A549 treated with AZD9567 at 1 μM for 4 hours (cell line): ENCODE results near the gene SRSF11. TPM values are rescaled to one million over a fixed set of nuclear protein-coding genes. Genes with fewer than 3 reads are reported as not detected.

Experiments
- total RNA-seq: library from RNA; stranded (reverse); fragments of 200-300 nt; extraction: Qiagen RNA extraction; gene quantifications from 5 replicates; pipeline ENCODE4 v1.2.3, GENCODE V29; 2022; ENCODE audit not compliant: insufficient read depth

SRSF11 gene
- 63.1 to 76.4 TPM (median 74.3 TPM) in 5 replicates for total RNA-seq

GRCh38 chr1:70221238-70222121 is at the start of gene SRSF11:
TSS of gene SRSF11 (plus strand) at chr1:70221380. CDS start at chr1:70221637, 257 bp downstream.

DNA sequence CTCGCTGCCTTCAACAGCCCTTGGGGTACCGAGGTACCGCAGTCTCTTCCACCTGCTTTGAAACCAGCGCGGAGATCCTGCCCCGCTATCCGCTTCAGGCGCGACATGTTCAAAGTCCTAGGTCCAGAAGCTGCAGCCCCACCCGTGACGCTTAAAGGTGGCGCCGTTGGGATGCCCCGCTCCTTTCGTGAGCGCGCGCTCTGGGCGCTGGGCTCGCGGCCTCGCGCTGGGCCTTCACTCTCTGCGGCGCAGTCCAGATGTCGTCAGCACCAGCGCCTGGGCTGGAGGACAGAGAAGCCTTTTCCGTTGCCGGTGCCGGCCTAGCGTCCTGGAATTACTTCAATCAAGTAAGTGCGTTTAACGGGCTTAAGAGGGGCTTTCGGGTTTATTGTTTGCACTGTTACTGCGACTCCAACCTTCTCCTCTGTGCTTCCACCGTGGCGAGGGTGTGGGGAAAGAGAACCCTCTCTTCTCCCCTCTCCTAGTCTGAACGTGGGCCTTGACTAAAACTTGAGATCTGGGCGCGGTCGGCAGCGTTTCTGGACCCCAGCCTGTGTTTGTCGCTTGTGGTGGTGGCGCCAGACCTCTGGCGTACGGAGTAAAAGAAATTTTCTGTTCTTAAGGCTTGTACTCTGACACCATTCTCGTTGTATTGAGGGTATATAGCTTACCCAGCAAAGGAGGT is 15.6 kb upstream of the SRSF11 start, which contains the start of gene LRRC40:
TSS of gene LRRC40 (minus strand) at position 146 of the 685 bp plus-strand sequence. CDS start at position 107, 39 bp downstream.

Other genes starting within 250 kb of the SRSF11 start
- gene LRRC40, start 15.8 kb upstream of the SRSF11 start, total RNA-seq, result 7.7 to 10.6 TPM (median 10.2 TPM) in 5 replicates
- gene ANKRD13C, start 133.3 kb downstream of the SRSF11 start, total RNA-seq, result 6.5 to 8.8 TPM (median 7.4 TPM) in 5 replicates
- gene CTH, start 189.9 kb downstream of the SRSF11 start, total RNA-seq, result 1.5 to 5.7 TPM (median 1.7 TPM) in 5 replicates